GM21529 (cell line): ENCODE measurements around the gene MOG.

Source experiments
- ATAC-seq: cut with Tn5 transposase; IDR thresholded peaks from one replicate; pipeline ENCODE4 v1.9.1; 2021; ENCODE audit not compliant: unreplicated experiment

MOG gene

GRCh38 chr6:29656798-29657197 lies at the start of gene MOG:
MOG (plus strand) TSS chr6:29657092; CDS start chr6:29657210, 118 bp downstream.
- no peak for ATAC-seq

- no peak for ATAC-seq
Measured at GRCh38 chr6:29608131-29608530, 48.8 kb upstream of the MOG start.

- ATAC-seq, result no peak
Measured at GRCh38 chr6:29610540-29610939, 46.4 kb upstream of the MOG start.

GRCh38 chr6:29611426-29611825 lies 45.5 kb upstream of the MOG start:
- ATAC-seq, result no peak

GRCh38 chr6:29617782-29618554 lies 38.9 kb upstream of the MOG start:
- no peak for ATAC-seq

GRCh38 chr6:29619578-29620160 lies 37.2 kb upstream of the MOG start:
- ATAC-seq, result no peak

- ATAC-seq, result no peak
Measured at GRCh38 chr6:29620630-29621029, 36.3 kb upstream of the MOG start.

GRCh38 chr6:29624520-29624961 lies 32.4 kb upstream of the MOG start:
- ATAC-seq, result no peak

GRCh38 chr6:29625337-29625930 lies 31.5 kb upstream of the MOG start:
- no peak for ATAC-seq

- ATAC-seq, result no peak
Measured at GRCh38 chr6:29626948-29627754, 29.7 kb upstream of the MOG start.

- no peak for ATAC-seq
Measured at GRCh38 chr6:29627755-29628418, 29.0 kb upstream of the MOG start.

GRCh38 chr6:29628419-29629281 lies 28.2 kb upstream of the MOG start:
- ATAC-seq, result peak; percentile 37

GRCh38 chr6:29629571-29629970 lies 27.3 kb upstream of the MOG start:
- ATAC-seq, result no peak

GRCh38 chr6:29630315-29630714 lies 26.6 kb upstream of the MOG start:
- no peak for ATAC-seq

- ATAC-seq, result no peak
Measured at GRCh38 chr6:29631209-29631810, 25.6 kb upstream of the MOG start.

- ATAC-seq, result peak; percentile 34
Measured at GRCh38 chr6:29631860-29632731, 24.8 kb upstream of the MOG start.

- ATAC-seq, result peak; percentile 70
Measured at GRCh38 chr6:29632789-29633533, 23.9 kb upstream of the MOG start, which contains the start of gene GABBR1. GABBR1 (minus strand) TSS chr6:29633183; CDS start chr6:29632385, 798 bp downstream.

GRCh38 chr6:29633534-29633905 lies 23.4 kb upstream of the MOG start:
- ATAC-seq, result no peak
